HL-60 (cell line): ENCODE results near the gene SLC12A6.

ENCODE experiments used
- DNase-seq, 2 experiments: peaks; one replicate each; pipeline ENCODE4 v3.0.0-alpha.2; 2010 to 2020; ENCODE audit warnings: low read depth in 1 of 2, low spot score in 1 of 2
- H3K27ac ChIP-seq: fragments of 250-450 bp; sonication (Bioruptor Pico); replicated peaks from 2 replicates; pipeline ENCODE4 v1.5.1; 2020; ENCODE audit warnings: mild to moderate bottlenecking, moderate library complexity
- H3K27me3 ChIP-seq: fragments of 250-450 bp; sonication (Bioruptor Pico); 2 replicates; pipeline ENCODE4 v1.5.1; 2021; ENCODE audit warnings: mild to moderate bottlenecking, moderate library complexity; ENCODE audit not compliant: insufficient read depth, poor library complexity, severe bottlenecking
- H3K4me3 ChIP-seq: replicated peaks from 2 replicates; pipeline ENCODE4 v1.5.1; 2011; ENCODE audit warnings: mild to moderate bottlenecking, control low read depth, low read length; ENCODE audit not compliant: insufficient read depth
- CTCF ChIP-seq: IDR thresholded peaks from one replicate; pipeline ENCODE4 v1.5.1; 2011; ENCODE audit warnings: low read length, control low read depth, inconsistent platforms; ENCODE audit not compliant: insufficient read depth
- GABPA ChIP-seq: IDR thresholded peaks from 2 replicates; pipeline ENCODE4 v1.6.1; 2012; ENCODE audit warnings: low read depth
- POLR2AphosphoS5 ChIP-seq: IDR thresholded peaks from 2 replicates; pipeline ENCODE4 v1.6.1; 2012; ENCODE audit warnings: low read depth
- SPI1 ChIP-seq: IDR thresholded peaks from 2 replicates; pipeline ENCODE4 v1.6.1; 2012; ENCODE audit warnings: low read depth, mild to moderate bottlenecking, borderline replicate concordance
- TF ChIP-seq, protein P1 (sequence below): IDR thresholded peaks from 2 replicates; pipeline ENCODE4 v1.6.1; 2012; ENCODE audit warnings: low read depth; ENCODE audit not compliant: insufficient replicate concordance

Gene SLC12A6

DNA sequence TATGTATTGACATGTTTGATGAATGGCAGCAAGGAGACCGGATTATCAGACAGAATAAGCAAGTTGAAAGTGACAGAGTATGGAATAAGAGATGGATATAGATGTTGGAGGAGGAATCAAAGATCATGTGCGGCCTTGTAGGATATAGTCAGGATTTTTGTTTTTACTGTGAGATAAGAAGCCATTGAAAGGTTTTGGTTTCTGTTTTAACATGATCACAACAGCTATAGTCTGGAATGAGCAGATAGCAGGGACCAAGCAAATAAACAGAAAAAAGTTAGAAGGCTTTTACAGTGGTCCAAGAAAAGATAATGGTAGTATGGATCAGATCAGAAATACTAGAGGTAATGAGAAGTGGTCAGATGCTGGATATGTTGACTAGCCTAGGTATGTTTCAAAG, 52.6 kb downstream of the SLC12A6 start:
- no peak overlapping the region for H3K27ac ChIP-seq
- H3K4me3 ChIP-seq = no peak overlapping the region
- TF ChIP-seq POLR2AphosphoS5 (no peak), CTCF (no peak), GABPA (no peak), SPI1 (no peak)
- TF ChIP-seq, protein P1, sequence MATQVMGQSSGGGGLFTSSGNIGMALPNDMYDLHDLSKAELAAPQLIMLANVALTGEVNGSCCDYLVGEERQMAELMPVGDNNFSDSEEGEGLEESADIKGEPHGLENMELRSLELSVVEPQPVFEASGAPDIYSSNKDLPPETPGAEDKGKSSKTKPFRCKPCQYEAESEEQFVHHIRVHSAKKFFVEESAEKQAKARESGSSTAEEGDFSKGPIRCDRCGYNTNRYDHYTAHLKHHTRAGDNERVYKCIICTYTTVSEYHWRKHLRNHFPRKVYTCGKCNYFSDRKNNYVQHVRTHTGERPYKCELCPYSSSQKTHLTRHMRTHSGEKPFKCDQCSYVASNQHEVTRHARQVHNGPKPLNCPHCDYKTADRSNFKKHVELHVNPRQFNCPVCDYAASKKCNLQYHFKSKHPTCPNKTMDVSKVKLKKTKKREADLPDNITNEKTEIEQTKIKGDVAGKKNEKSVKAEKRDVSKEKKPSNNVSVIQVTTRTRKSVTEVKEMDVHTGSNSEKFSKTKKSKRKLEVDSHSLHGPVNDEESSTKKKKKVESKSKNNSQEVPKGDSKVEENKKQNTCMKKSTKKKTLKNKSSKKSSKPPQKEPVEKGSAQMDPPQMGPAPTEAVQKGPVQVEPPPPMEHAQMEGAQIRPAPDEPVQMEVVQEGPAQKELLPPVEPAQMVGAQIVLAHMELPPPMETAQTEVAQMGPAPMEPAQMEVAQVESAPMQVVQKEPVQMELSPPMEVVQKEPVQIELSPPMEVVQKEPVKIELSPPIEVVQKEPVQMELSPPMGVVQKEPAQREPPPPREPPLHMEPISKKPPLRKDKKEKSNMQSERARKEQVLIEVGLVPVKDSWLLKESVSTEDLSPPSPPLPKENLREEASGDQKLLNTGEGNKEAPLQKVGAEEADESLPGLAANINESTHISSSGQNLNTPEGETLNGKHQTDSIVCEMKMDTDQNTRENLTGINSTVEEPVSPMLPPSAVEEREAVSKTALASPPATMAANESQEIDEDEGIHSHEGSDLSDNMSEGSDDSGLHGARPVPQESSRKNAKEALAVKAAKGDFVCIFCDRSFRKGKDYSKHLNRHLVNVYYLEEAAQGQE = no peak
- H3K27me3 ChIP-seq = no peaks in the 10 kb centered on the region
- DNase-seq = no peak

DNA sequence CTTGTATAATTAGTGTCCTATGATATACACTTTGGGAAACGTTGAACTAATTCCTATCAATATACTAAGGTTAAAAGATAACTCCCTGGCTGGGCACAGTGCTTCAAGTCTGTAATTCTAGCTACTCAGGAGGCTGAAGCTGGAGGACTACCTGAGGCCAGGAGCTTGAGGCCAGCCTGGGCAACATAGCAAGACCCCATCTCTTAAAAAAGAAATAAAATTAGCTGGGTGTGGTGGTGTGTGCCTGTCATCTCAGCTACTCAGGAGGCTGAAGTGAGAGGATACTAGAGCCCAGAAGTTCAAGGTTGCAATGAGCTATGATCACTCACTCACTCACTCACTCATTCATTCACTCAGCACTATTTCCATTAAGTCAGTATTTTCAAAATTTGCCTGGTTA, 55.2 kb downstream of the SLC12A6 start:
- Histone ChIP-seq H3K27ac (no peak overlapping the region), H3K4me3 (no peak overlapping the region), H3K27me3 (no peaks in the 10 kb centered on the region)
- TF ChIP-seq POLR2AphosphoS5 (no peak), GABPA (no peak), CTCF (no peak), SPI1 (no peak)
- TF ChIP-seq, protein P1 = no peak
- DNase-seq = no peak

DNA sequence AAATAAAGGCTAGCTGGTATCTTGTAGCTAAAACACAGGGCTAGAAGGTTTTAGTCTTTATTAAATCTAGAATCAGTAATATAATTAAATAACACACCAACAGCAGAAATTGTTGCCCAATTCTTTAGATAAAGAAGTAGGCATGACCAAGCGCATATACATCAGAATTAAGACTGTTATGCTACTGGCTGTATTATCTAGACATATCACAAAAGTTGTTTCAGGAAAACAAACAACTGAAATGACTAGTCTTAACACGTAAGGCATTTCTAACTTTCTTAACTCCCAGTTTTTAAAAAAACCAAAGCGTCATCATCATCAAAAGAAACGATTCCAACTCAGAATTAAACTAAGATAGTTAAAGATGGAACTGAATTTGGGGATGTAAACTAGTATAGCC, 57.4 kb downstream of the SLC12A6 start:
- Histone ChIP-seq H3K27me3 (no peaks in the 10 kb centered on the region), H3K27ac (no peak overlapping the region), H3K4me3 (no peak overlapping the region)
- TF ChIP-seq, protein P1 = no peak
- TF ChIP-seq GABPA = no peak
- no peak for TF ChIP-seq CTCF
- TF ChIP-seq SPI1 = no peak
- no peak for DNase-seq
